GM19023 (cell line): ENCODE measurements around the gene XYLT2.
"Not testable (repeated sequence)": the region's sequence is repeated elsewhere in the genome, so short reads cannot be mapped to it uniquely, and the experiment has no call there.

Experiments used
- ATAC-seq: cut with Tn5 transposase; IDR thresholded peaks from one replicate; pipeline ENCODE4 v1.9.1; 2021; ENCODE audit warnings: mild to moderate bottlenecking, moderate library complexity; ENCODE audit not compliant: unreplicated experiment

Gene XYLT2

DNA sequence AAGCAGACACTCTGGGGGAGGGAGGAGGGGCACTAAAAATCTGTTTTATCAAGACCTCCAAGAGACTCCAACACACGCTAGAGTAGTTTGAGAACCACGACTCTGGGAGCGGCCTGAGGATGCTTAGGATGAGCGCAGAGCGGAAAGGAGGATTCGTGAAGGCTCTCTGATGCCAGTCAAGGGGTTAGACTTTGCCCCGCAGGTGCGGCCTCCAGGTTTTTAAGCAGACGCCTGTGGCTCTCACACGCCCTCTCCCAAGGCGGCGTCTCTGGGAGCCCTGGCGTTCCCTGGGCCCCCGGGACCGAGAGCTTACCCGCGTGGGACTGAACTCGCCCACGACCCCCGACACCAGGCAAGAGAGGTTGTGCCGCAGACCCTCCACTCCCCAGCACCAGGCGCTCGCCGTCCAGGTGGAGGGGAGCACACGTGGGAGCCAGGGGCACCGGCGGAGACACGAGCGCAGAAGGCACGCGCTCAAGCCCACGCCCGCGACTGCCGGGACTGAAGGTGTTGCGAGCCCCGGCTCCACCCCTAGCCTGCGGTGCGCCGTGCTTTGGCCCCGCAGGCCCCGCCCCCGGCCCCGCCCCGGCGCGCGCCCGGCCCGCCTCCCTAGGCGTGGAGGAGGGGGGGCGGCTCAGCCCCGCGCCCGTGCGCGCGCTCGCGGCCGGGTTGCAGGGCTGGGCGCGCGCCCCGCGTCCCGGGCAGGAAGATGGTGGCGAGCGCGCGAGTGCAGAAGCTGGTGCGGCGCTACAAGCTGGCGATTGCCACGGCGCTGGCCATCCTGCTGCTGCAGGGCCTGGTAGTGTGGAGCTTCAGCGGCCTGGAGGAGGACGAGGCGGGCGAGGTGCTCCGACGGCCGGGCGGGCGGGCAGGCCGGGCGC is at the start of gene XYLT2:
TSS of gene XYLT2 (plus strand) at position 695 of the 881 bp plus-strand sequence. CDS start at position 710, 15 bp downstream.
- peak; percentile 77 for ATAC-seq

DNA sequence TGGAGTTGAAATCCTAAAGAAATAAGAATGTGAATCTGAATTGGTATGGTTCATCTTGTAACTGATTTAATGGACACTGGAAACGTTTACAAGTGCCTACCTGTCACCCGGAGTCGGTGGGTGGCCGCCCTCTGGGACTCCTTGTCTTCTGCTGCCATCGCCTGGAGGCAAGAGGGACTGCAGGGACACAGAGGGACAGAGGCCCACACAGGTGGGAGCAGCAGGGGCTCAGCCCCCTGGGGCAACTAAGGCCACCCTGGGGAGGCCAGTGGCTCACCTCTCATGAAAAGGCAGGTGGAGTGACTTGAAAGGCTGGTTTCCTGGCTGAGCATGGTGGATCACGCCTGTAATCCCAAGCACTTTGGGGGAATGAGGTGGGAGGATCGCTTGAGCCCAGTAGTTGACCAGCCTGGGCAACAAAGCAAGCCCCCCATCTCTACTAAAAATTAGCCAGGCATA is 48.5 kb upstream of the XYLT2 start:
- ATAC-seq = no peak

GRCh38 chr17:50298018-50298417 is 47.9 kb upstream of the XYLT2 start:
- no peak for ATAC-seq

GRCh38 chr17:50299776-50300175 is 46.1 kb upstream of the XYLT2 start:
- no peak for ATAC-seq

DNA sequence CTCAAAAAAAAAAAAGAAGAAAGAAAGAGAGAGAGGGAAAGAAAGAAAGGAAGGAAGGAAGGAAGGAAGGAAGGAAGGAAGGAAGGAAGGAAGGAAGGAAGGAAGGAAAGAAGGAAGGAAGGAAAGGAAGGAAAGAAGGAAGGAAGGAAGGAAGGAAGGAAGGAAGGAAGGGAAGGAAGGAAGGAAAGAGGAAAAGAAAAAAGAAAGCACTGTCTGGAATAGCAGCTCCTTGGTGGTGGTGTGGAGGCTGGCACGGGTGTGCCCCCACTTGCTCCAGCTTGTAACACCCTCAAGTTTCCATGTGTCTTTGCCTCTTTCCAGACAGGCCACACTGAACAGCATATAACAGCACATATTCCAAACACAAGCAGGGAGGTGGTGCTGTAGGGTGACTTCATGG is 45.1 kb upstream of the XYLT2 start:
- ATAC-seq = not testable (repeated sequence)

GRCh38 chr17:50301891-50302584 is 43.9 kb upstream of the XYLT2 start:
- ATAC-seq = no peak

GRCh38 chr17:50303051-50303450 is 42.9 kb upstream of the XYLT2 start:
- ATAC-seq = no peak

- no peak for ATAC-seq
Measured at GRCh38 chr17:50303596-50303995, 42.3 kb upstream of the XYLT2 start.

DNA sequence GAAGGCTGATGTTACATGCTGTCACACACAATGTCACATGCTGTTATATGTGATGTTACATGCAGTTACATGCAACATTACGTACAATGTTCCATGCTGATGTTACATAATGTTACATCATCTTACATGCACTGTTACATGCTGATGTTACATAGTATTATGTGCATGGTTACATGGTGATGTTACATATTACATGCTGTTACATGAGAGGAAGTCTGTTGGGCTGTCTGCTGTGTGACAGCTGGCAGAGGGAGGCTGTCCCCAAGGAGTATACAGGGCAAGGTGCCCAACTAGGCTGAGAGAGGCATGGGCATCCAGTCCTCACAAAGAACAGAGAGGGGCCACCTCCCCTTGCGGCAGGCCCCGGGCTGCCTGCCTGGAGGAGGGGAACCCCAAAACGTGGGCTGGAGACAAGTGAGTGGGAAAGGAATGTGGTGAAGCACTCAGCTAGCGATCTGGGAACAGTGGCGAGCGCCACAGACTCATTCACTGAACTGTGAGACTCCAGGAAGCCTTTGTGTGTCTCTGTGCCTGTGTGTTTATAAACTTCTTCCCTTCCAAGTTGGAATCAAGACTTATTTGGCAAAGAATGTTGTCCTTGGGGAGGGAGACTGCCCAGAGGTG is 41.0 kb upstream of the XYLT2 start:
- no peak for ATAC-seq

DNA sequence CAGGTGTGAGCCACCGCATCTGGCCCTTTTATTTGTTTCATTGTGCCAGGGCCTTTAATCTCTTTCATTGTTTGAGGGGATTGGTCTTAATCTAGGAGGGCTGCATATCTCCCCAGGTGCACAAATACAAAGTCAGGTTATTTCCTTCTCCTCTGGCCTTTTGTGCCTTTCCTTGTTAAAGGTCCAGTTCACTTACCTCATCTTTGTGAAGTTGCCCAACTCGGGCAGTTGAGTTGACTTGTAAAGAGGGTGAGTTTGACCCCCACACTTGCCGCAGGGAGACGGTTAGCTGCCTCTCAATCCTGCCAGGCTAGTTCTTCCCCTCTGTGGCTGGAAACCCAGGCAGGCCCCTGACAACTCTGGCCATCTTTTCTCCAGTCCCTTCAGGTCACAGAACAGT is 38.3 kb upstream of the XYLT2 start:
- no peak for ATAC-seq

GRCh38 chr17:50308666-50309065 is 37.3 kb upstream of the XYLT2 start:
- ATAC-seq = no peak

DNA sequence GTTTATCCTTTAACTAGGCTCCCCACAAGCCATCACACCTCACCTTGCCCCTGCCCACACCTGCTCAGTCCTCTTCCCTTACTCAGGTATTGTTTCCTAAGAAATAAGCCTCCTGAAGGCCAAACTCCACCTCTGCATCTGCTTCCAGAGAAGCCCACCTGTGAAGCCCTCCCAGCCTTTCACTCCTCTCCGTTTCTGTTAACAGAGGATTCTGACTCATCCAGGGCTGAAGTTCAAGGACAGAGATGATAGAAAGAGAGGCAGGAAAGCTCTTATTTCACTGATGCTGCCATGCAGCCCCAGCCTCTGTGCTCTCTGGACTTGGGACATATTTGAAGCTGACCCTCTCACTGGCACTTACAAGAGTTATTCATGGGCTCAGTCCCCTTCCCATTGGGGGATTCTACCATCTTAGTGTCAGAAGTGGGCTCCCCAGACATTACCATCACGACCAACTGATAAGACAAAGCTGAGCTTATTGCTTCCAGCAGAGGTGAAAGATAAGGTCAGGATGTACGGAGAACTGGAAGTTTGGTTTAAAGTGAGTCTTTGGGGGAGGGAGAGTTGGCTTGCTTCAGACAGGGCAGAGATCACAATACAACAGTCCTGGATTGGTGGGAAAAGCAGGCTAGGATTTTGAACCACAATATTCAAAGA is 35.3 kb upstream of the XYLT2 start:
- ATAC-seq = no peak

GRCh38 chr17:50311112-50311460 is 34.8 kb upstream of the XYLT2 start:
- no peak for ATAC-seq

GRCh38 chr17:50311483-50311882 is 34.4 kb upstream of the XYLT2 start:
- no peak for ATAC-seq

- no peak for ATAC-seq
Measured at GRCh38 chr17:50312308-50312707, 33.6 kb upstream of the XYLT2 start.

DNA sequence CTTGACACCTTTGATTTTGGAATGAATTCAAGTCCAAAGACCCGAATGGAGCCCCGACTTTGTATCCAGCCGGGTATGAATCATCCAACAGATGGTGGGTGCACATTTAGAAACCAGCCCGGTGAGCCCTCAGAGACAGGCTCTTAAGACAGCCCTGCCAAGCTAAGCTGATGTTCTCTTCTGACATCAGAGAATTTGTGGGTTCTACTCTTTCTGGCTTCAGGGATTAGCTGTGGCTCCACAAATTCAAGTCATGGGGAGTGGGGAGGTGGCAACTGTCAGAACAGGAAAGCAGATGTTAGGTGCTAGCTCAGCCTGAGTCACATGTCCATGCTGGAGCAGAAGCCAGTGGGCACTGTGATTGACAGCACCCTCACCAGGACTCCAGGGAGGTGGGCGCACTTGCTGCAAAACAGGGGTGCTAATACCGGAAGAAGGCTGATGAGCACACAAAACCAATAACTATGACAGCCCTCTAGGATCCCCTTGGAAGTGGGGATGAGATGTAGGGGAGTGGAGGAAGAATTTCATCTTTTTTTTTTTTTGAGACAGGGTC is 31.4 kb upstream of the XYLT2 start:
- ATAC-seq = no peak

GRCh38 chr17:50316016-50316587 is 29.8 kb upstream of the XYLT2 start:
- no peak for ATAC-seq

DNA sequence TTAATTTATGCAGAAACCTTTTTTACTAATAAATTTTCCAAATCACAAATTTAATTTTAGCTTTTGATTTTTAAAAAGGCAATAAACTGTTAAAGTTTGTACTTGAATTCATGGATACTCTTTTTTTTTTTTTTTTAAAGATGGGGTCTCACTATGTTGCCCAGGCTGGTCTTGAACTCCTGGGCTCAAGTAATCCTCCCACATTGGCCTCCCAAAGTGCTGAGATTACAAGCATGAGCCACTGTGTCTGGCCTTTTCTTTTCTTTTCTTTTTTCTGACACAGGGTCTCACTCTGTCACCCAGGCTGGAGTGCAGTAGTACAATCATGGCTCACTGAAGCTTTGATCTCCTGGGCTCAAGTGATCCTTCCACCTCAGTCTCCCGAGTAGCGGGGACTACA is 29.3 kb upstream of the XYLT2 start:
- not testable (repeated sequence) for ATAC-seq

DNA sequence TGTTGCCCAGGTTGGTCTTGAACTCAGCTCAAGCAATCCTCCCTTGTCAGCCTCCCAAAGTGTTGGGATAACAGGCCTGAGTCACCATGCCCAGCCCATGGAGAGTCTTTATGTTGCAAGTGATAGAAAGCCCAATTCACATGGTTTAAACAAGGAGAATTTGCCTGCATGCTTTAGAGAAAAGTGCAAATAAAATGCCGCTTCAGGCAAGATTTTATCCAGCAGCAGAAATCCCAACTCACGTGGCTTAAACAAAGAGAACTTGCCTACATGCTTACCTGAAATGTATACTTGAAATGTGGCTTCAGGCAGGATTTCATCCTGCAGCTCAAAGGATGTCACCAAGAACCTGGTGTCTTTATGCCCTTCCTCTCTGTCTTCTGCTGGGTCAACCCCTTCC is 28.8 kb upstream of the XYLT2 start:
- no peak for ATAC-seq

DNA sequence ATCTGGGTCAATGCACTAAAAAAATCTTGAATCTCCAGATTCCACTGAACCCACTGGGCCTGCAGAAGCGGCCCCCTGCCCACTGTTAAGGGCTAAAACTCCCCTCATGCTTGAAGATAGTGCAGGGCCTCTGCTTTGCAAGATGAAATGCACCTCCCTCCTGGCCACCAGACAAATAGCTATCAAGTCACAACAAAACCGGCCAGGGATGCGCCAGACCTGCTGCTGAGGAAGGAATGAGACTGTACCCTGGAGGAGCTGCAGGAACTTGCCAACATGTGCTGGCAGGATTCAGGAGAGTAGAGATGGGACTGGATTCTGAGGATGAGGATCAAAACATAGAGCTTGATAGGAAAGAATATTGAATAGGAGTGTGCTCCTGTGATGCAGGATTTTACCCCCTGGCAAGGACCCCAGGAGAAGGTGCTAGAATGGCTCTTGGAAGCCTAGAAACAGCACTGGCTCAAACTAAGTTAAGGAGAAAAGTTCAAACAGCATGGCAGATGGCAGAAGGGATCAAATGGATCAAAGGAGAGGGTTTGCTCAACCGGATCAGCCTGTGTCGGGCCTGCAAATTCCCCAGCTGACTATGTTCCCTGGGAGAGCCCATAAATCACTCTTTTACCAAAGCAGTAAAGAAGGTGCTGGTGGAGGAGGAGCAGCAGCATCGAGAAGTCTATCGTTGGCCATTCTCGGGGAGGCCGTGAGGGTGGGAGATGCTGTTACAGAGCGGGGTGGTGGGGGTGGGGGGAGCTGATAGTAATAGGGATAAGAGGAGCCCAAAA is 27.2 kb upstream of the XYLT2 start:
- no peak for ATAC-seq
